ENCODE measurements around the gene SLC39A3. TPM values are rescaled to one million over a fixed set of nuclear protein-coding genes. Genes with fewer than 3 reads are reported as not detected.

The SLC39A3 gene
- total RNA-seq, 3 donors from 2014 or later = 15.5 to 20.9 (median 19.2) TPM

- H3K4me3 ChIP-seq = no peak overlapping the region
- intact Hi-C loops (cut with DNase I, micrococcal nuclease) = no loop called here
- TF ChIP-seq, protein P1, sequence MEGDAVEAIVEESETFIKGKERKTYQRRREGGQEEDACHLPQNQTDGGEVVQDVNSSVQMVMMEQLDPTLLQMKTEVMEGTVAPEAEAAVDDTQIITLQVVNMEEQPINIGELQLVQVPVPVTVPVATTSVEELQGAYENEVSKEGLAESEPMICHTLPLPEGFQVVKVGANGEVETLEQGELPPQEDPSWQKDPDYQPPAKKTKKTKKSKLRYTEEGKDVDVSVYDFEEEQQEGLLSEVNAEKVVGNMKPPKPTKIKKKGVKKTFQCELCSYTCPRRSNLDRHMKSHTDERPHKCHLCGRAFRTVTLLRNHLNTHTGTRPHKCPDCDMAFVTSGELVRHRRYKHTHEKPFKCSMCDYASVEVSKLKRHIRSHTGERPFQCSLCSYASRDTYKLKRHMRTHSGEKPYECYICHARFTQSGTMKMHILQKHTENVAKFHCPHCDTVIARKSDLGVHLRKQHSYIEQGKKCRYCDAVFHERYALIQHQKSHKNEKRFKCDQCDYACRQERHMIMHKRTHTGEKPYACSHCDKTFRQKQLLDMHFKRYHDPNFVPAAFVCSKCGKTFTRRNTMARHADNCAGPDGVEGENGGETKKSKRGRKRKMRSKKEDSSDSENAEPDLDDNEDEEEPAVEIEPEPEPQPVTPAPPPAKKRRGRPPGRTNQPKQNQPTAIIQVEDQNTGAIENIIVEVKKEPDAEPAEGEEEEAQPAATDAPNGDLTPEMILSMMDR (IDR thresholded peaks at IDR 0.05) = no peak
- no peaks in the 10 kb centered on the region for H3K4me1 ChIP-seq (ENCODE audit: low read depth)
- H3K9me3 ChIP-seq = no peaks in the 10 kb centered on the region
- ATAC-seq (no peak), DNase-seq (no peak)
- H3K36me3 ChIP-seq (ENCODE audit: low read depth) = no peaks in the 10 kb centered on the region
Measured at GRCh38 chr19:2703691-2704216, 36.1 kb downstream of the SLC39A3 start.

GRCh38 chr19:2703077-2703437 lies 36.8 kb downstream of the SLC39A3 start:
- no peaks in the 10 kb centered on the region for H3K9me3 ChIP-seq
- no peak for DNase-seq
- intact Hi-C loops (cut with DNase I, micrococcal nuclease) = no loop called here

GRCh38 chr19:2702170-2703076 lies 37.4 kb downstream of the SLC39A3 start, which contains the start of gene GNG7:
TSS of gene GNG7 (minus strand) at chr19:2702694. CDS start at chr19:2520688, 182,006 bp downstream.
- H3K36me3 ChIP-seq (ENCODE audit: low read depth) = no peaks in the 10 kb centered on the region
- no peaks in the 10 kb centered on the region for H3K9me3 ChIP-seq
- no peaks in the 10 kb centered on the region for H3K4me1 ChIP-seq (ENCODE audit: low read depth)
- DNase-seq (peak; percentile 96 to 98 (median 97)), ATAC-seq (peak; percentile 100)
- H3K4me3 ChIP-seq = peak within 1 kb of the TSS; percentile 17
- intact Hi-C loops (cut with DNase I, micrococcal nuclease) = no loop called here
- TF ChIP-seq, protein P1 (IDR thresholded peaks at IDR 0.05) = no peak

More at GRCh38 chr19:2703077-2703437, 36.8 kb downstream of the SLC39A3 start:
- TF ChIP-seq, protein P1 (IDR thresholded peaks at IDR 0.05) = no peak
- Histone ChIP-seq H3K36me3 (ENCODE audit: low read depth) (no peaks in the 10 kb centered on the region), H3K4me1 (ENCODE audit: low read depth) (no peaks in the 10 kb centered on the region), H3K4me3 (no peak overlapping the region)
- ATAC-seq = no peak

DNA sequence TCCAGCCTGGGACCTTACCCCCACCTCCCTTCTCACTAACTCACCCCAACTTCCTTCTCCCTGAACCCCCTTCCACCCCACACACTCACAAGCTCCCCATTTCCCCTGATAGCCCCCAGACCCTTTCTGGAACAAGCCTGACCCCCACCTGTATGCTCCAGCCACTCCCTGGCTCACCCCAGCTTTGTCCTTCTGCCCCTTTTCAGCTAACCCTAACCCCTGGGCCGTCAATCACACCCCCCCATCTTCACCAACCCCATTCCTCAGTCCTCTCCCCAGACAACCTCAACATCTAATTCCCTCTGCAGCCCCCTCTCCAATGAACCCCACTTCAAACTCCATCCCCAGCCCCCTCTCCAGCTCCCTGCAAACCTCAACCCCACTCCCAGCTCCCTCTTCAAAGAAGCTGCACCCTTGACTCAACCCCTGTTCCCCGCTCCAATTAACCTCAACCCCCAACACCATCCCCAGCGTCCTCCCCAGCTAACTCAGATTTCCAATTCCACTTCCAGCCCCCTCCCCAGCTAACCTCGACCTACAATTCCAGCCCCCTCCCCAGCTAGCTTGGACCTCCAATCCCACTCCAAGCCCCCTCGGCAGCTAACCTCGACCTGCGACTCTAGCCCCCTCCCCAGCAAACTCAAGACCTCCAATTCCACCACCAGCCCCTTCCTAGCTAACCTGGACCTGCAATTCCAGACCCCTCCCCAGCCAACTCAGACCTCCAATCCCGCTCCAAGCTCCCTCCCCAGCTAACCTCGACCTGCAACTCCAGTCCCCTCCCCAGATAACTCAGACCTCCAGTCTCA lies 38.3 kb downstream of the SLC39A3 start:
- Histone ChIP-seq H3K4me1 (ENCODE audit: low read depth) (peaks cover 2% of the 10 kb centered on the region), H3K4me3 (no peak overlapping the region), H3K36me3 (ENCODE audit: low read depth) (no peaks in the 10 kb centered on the region), H3K9me3 (no peaks in the 10 kb centered on the region)
- TF ChIP-seq, protein P1 (IDR thresholded peaks at IDR 0.05) = no peak
- intact Hi-C loops (cut with DNase I, micrococcal nuclease) = no loop called here
- DNase-seq = no peak
- no peak for ATAC-seq

- no peak overlapping the region for H3K4me3 ChIP-seq
- intact Hi-C loops (cut with DNase I, micrococcal nuclease) = no loop called here
- peaks cover 2% of the 10 kb centered on the region for H3K4me1 ChIP-seq (ENCODE audit: low read depth)
- ATAC-seq (no peak), DNase-seq (no peak)
- H3K36me3 ChIP-seq (ENCODE audit: low read depth) = no peaks in the 10 kb centered on the region
- TF ChIP-seq, protein P1 (IDR thresholded peaks at IDR 0.05) = no peak
- H3K9me3 ChIP-seq = no peaks in the 10 kb centered on the region
Measured at GRCh38 chr19:2700660-2701360, 39.0 kb downstream of the SLC39A3 start.

Measured in mucosa of descending colon (tissue), 3 donors.